DND-41 (cell line): ENCODE results near the gene SDHAF2.
"Not testable (repeated sequence)": the region's sequence is repeated elsewhere in the genome, so short reads cannot be mapped to it uniquely, and the experiment has no call there.

Experiments
- CTCF ChIP-seq: IDR thresholded peaks from 2 replicates; pipeline ENCODE4 v1.5.1; 2012; ENCODE audit warnings: borderline replicate concordance, low read length, moderate library complexity, mild to moderate bottlenecking; ENCODE audit not compliant: poor library complexity, severe bottlenecking; ENCODE audit errors: extremely low read depth
- EZH2 ChIP-seq: IDR thresholded peaks from 3 replicates; pipeline ENCODE4 v1.6.1; 2012; ENCODE audit warnings: borderline replicate concordance, low read depth, mild to moderate bottlenecking, moderate library complexity, low read length, inconsistent platforms; ENCODE audit not compliant: severe bottlenecking

GRCh38 chr11:61479360-61480058 lies 49.6 kb downstream of the SDHAF2 start:
- not testable (repeated sequence) for TF ChIP-seq CTCF, EZH2
